ENCODE results near the gene PLPPR2. TPM values are rescaled to one million over a fixed set of nuclear protein-coding genes. Genes with fewer than 3 reads are reported as not detected.

Gene PLPPR2
- total RNA-seq, 1 donor = 14.3 TPM

GRCh38 chr19:11379857-11380350, 24.7 kb downstream of the PLPPR2 start:
- no peak for TF ChIP-seq CTCF (IDR thresholded peaks at IDR 0.05; ENCODE audit: insufficient read depth, low read length)
- H3K4me3 ChIP-seq (ENCODE audit: low read depth, low read length) = no peak overlapping the region
- no peak for DNase-seq (ENCODE audit: low read depth)

GRCh38 chr19:11380653-11381537, 25.7 kb downstream of the PLPPR2 start:
- peak overlapping the region; percentile 79 for H3K4me3 ChIP-seq (ENCODE audit: low read depth, low read length)
- TF ChIP-seq CTCF (IDR thresholded peaks at IDR 0.05; ENCODE audit: insufficient read depth, low read length) = peak; percentile 78
- DNase-seq (ENCODE audit: low read depth) = peak; percentile 93

GRCh38 chr19:11382898-11383705, 27.9 kb downstream of the PLPPR2 start:
- H3K4me3 ChIP-seq (ENCODE audit: low read depth, low read length) = peak overlapping the region; percentile 58
- TF ChIP-seq CTCF (IDR thresholded peaks at IDR 0.05; ENCODE audit: insufficient read depth, low read length) = peak; percentile 71

GRCh38 chr19:11383706-11384048, 28.4 kb downstream of the PLPPR2 start:
- H3K4me3 ChIP-seq (ENCODE audit: low read depth, low read length) = peak overlapping the region; percentile 58
- DNase-seq (ENCODE audit: low read depth) = no peak
- TF ChIP-seq CTCF (IDR thresholded peaks at IDR 0.05; ENCODE audit: insufficient read depth, low read length) = no peak

More at GRCh38 chr19:11382898-11383705, 27.9 kb downstream of the PLPPR2 start:
- no peak for DNase-seq (ENCODE audit: low read depth)

GRCh38 chr19:11384778-11385129, 29.5 kb downstream of the PLPPR2 start:
- DNase-seq (ENCODE audit: low read depth) = no peak
- TF ChIP-seq CTCF (IDR thresholded peaks at IDR 0.05; ENCODE audit: insufficient read depth, low read length) = no peak
- no peak overlapping the region for H3K4me3 ChIP-seq (ENCODE audit: low read depth, low read length)

- H3K4me3 ChIP-seq (ENCODE audit: low read depth, low read length) = no peak overlapping the region
- no peak for DNase-seq (ENCODE audit: low read depth)
- no peak for TF ChIP-seq CTCF (IDR thresholded peaks at IDR 0.05; ENCODE audit: insufficient read depth, low read length)
Measured at GRCh38 chr19:11387162-11388034, 32.2 kb downstream of the PLPPR2 start.

All from fibroblast of the aortic adventitia (primary cell).